B cell (primary cell): ENCODE measurements around the gene SLC35F3. TPM values are rescaled to one million over a fixed set of nuclear protein-coding genes. Genes with fewer than 3 reads are reported as not detected.

Source experiments
- ATAC-seq: fragments of 200-7000 bp; cut with Tn5 transposase; one replicate; pipeline ENCODE4 v1.10.0; 2021; ENCODE audit warnings: low read depth, mild to moderate bottlenecking, moderate number of reproducible peaks, moderate library complexity
- CTCF ChIA-PET: fragments of 350-600 bp; sonication (Branson Sonifier 250); formaldehyde crosslinking; loops from one replicate; lab custom pipeline; 2021; ENCODE audit warnings: antibody characterized with exemption, inconsistent platforms; lab: Charles Lee
- POLR2A ChIA-PET: fragments of 350-600 bp; sonication (Branson Sonifier 250); formaldehyde crosslinking; loops from one replicate; lab custom pipeline; 2021; ENCODE audit warnings: antibody characterized with exemption; lab: Charles Lee
- DNase-seq: peaks from one replicate; pipeline ENCODE4 v3.0.0; 2013
- H2AFZ ChIP-seq: 2 replicates; pipeline ENCODE4 v1.6.1; 2012; ENCODE audit warnings: mild to moderate bottlenecking, low read depth, low read length; ENCODE audit not compliant: insufficient read depth, poor library complexity, severe bottlenecking
- H3K27ac ChIP-seq, 2 donors: 1 replicate in 1 of 2; 2 replicates in 1 of 2; pipeline ENCODE4 v1.5.1; 2012 to 2013; ENCODE audit warnings: low read length in 2 of 2, mild to moderate bottlenecking in 2 of 2, moderate library complexity in 1 of 2
- H3K27me3 ChIP-seq, 4 experiments: fragments of 200-600 bp in 1 of 4; sonication (generic) in 1 of 4; replicated peaks in 1 of 4; 1 replicate in 2 of 4; 2 replicates in 2 of 4; pipeline versions ENCODE4 v1.6.1 to v1.7.0; 2013 to 2016; ENCODE audit warnings: low read length in 3 of 4, mild to moderate bottlenecking in 2 of 4, mixed read lengths in 1 of 4, moderate library complexity in 1 of 4; ENCODE audit not compliant: insufficient read depth in 4 of 4, control insufficient read depth in 3 of 4; ENCODE audit errors: control extremely low read depth in 1 of 4
- H3K36me3 ChIP-seq, 2 experiments: replicated peaks in 1 of 2; 1 replicate in 1 of 2; 2 replicates in 1 of 2; pipeline versions ENCODE4 v1.6.1 to v1.7.1; 2013; ENCODE audit warnings: low read length in 1 of 2; ENCODE audit not compliant: insufficient read depth in 2 of 2, control insufficient read depth in 1 of 2; ENCODE audit errors: control extremely low read depth in 1 of 2, extremely low read depth in 1 of 2
- H3K4me1 ChIP-seq, 2 donors: fragments of 200-600 bp in 1 of 2; sonication (generic) in 1 of 2; 1 replicate in 1 of 2; 2 replicates in 1 of 2; pipeline versions ENCODE4 v1.5.1 to v1.6.1; 2013 to 2017; ENCODE audit warnings: low read length in 2 of 2; ENCODE audit not compliant: control insufficient read depth in 2 of 2, insufficient read depth in 2 of 2
- H3K4me2 ChIP-seq: replicated peaks from 2 replicates; pipeline ENCODE3; 2012; ENCODE audit warnings: mild to moderate bottlenecking, low read depth, low read length; ENCODE audit not compliant: poor library complexity, severe bottlenecking
- H3K4me3 ChIP-seq, 5 experiments: fragments of 200-600 bp in 1 of 5; sonication (generic) in 1 of 5; 1 replicate in 3 of 5; 2 replicates in 2 of 5; pipeline versions ENCODE4 v1.5.1 to v1.7.0; 2011 to 2016; ENCODE audit warnings: low read length in 4 of 5, mild to moderate bottlenecking in 4 of 5, low read depth in 2 of 5, control low read depth in 1 of 5, moderate library complexity in 1 of 5; ENCODE audit not compliant: insufficient read depth in 1 of 5; ENCODE audit errors: control extremely low read depth in 1 of 5, extremely low read depth in 1 of 5
- H3K79me2 ChIP-seq: fragments of 200-600 bp; sonication (generic); one replicate; pipeline ENCODE4 v1.6.0; 2016; ENCODE audit warnings: low read length; ENCODE audit not compliant: control insufficient read depth, insufficient read depth
- H3K9ac ChIP-seq: fragments of 200-600 bp; sonication (generic); 2 replicates; pipeline ENCODE4 v1.6.1; 2017; ENCODE audit warnings: mild to moderate bottlenecking, low read length, moderate library complexity
- H3K9me3 ChIP-seq, 3 donors: one replicate each; pipeline versions ENCODE4 v1.6.1 to v1.7.1; 2013; ENCODE audit warnings: low read length in 2 of 3; ENCODE audit not compliant: control insufficient read depth in 2 of 3, insufficient read depth in 1 of 3; ENCODE audit errors: control extremely low read depth in 1 of 3
- H4K20me1 ChIP-seq: 2 replicates; pipeline ENCODE4 v1.6.0; 2012; ENCODE audit warnings: mild to moderate bottlenecking, low read length; ENCODE audit not compliant: insufficient read depth, control insufficient read depth, poor library complexity, severe bottlenecking
- H3K27ac Mint-ChIP-seq: one replicate; pipeline ENCODE4 v1.8.0; 2021; ENCODE audit warnings: mixed read lengths
- H3K27me3 Mint-ChIP-seq: one replicate; pipeline ENCODE4 v1.8.0; 2021; ENCODE audit warnings: mixed read lengths
- H3K4me1 Mint-ChIP-seq: one replicate; pipeline ENCODE4 v1.8.0; 2021; ENCODE audit warnings: mixed read lengths
- H3K4me3 Mint-ChIP-seq: one replicate; pipeline ENCODE4 v1.8.0; 2021; ENCODE audit warnings: mixed read lengths
- H3K9me3 Mint-ChIP-seq: one replicate; pipeline ENCODE4 v1.8.0; 2022; ENCODE audit warnings: mixed read lengths; ENCODE audit not compliant: insufficient read depth
- EZH2 ChIP-seq: IDR thresholded peaks from 2 replicates; pipeline ENCODE4 v1.6.1; 2012; ENCODE audit warnings: borderline replicate concordance, low read depth, mild to moderate bottlenecking, moderate library complexity, low read length; ENCODE audit not compliant: insufficient read depth, poor library complexity, severe bottlenecking
- WGBS: methylation state at CpG from one replicate; pipeline ENCODE4 v1.1.5; 2013; ENCODE audit warnings: missing lambda C conversion rate; ENCODE audit not compliant: insufficient coverage; 5-methylcytosine and 5-hydroxymethylcytosine counted together
- intact Hi-C: fragments of 100-400 bp; cut with micrococcal nuclease; formaldehyde crosslinking; loops from one replicate; pipeline ENCODE4 v1.10.0; 2022
- polyA plus RNA-seq: library from polyadenylated mRNA; depleted of rRNA; stranded (reverse); fragments of >200 nt; gene quantifications from 2 replicates; pipeline ENCODE4 v1.2.3, GENCODE V29; 2012
- total RNA-seq, 2 donors: library from RNA; stranded (reverse); fragments of 120-200 nt in 1 of 2; gene quantifications; 1 replicate in 1 of 2; 2 replicates in 1 of 2; pipeline versions ENCODE4 v1.2.3 to v1.2.4, GENCODE V29; 2013 to 2022
- TF ChIP-seq, protein P1 (sequence below): fragments of 200-600 bp; IDR thresholded peaks from one replicate; pipeline ENCODE4 v1.8.0; 2022; ENCODE audit warnings: antibody characterized with exemption, mild to moderate bottlenecking

The SLC35F3 gene
- total and polyA plus RNA-seq, 2 donors (not counting 1 experiment from before 2014, with no cell fraction given), result not detected

DNA sequence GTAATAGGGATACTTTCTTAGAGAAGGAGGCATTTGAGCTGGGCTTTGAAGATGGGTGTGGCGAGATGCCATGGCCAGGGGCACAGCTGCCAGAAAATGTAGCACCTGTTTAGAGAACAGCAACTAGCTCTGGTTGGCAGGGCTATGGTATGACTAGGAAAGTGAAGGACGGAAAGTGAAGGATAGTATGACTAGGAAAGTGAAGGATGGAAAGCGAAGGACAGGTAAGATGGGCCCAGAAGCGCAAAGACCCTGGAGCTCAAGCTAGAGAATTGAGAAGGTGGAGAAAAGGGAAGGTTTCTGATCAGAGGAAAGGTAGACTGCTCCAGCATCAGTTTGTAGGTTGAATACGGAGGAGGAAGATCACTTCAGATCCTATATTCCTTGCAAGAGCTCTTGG lies 205.4 kb downstream of the SLC35F3 start:
- 90% methylated on average over 5 of the region's 5 CpGs for whole genome bisulfite sequencing
- DNase-seq, result no peak
- ChIA-PET POLR2A (no interaction called here), CTCF (no interaction called here)
- Histone ChIP-seq H3K27me3 (peaks cover 0 to 5% (median 0%) of the 10 kb centered on the region in 4 experiments), H3K36me3 (no peaks in the 10 kb centered on the region), H3K79me2 (no peaks in the 10 kb centered on the region), H3K4me2 (no peak overlapping the region), H3K27ac (no peak overlapping the region), H3K9me3 (peaks cover 0 to 1% (median 0%) of the 10 kb centered on the region in 3 donors), H3K9ac (no peak overlapping the region), H3K4me1 (peaks cover 0 to 3% of the 10 kb centered on the region in 2 donors), H2AFZ (no peak overlapping the region), H4K20me1 (no peaks in the 10 kb centered on the region), H3K4me3 (no peak overlapping the region)
- no peaks in the 10 kb centered on the region for H3K9me3 Mint-ChIP-seq
- intact Hi-C loops, result loop anchor here (5.0 kb wide), 1 partner anchor 1307 kb away; no protein-coding TSS in a partner anchor
- TF ChIP-seq, protein P1, sequence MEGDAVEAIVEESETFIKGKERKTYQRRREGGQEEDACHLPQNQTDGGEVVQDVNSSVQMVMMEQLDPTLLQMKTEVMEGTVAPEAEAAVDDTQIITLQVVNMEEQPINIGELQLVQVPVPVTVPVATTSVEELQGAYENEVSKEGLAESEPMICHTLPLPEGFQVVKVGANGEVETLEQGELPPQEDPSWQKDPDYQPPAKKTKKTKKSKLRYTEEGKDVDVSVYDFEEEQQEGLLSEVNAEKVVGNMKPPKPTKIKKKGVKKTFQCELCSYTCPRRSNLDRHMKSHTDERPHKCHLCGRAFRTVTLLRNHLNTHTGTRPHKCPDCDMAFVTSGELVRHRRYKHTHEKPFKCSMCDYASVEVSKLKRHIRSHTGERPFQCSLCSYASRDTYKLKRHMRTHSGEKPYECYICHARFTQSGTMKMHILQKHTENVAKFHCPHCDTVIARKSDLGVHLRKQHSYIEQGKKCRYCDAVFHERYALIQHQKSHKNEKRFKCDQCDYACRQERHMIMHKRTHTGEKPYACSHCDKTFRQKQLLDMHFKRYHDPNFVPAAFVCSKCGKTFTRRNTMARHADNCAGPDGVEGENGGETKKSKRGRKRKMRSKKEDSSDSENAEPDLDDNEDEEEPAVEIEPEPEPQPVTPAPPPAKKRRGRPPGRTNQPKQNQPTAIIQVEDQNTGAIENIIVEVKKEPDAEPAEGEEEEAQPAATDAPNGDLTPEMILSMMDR, result no peak
- TF ChIP-seq EZH2, result no peak
- H3K4me1 Mint-ChIP-seq, result peaks cover 1% of the 10 kb centered on the region
- no peak for ATAC-seq
- no peak overlapping the region for H3K4me3 Mint-ChIP-seq
- peaks cover 8% of the 10 kb centered on the region for H3K27me3 Mint-ChIP-seq
- H3K27ac Mint-ChIP-seq, result no peak overlapping the region

DNA sequence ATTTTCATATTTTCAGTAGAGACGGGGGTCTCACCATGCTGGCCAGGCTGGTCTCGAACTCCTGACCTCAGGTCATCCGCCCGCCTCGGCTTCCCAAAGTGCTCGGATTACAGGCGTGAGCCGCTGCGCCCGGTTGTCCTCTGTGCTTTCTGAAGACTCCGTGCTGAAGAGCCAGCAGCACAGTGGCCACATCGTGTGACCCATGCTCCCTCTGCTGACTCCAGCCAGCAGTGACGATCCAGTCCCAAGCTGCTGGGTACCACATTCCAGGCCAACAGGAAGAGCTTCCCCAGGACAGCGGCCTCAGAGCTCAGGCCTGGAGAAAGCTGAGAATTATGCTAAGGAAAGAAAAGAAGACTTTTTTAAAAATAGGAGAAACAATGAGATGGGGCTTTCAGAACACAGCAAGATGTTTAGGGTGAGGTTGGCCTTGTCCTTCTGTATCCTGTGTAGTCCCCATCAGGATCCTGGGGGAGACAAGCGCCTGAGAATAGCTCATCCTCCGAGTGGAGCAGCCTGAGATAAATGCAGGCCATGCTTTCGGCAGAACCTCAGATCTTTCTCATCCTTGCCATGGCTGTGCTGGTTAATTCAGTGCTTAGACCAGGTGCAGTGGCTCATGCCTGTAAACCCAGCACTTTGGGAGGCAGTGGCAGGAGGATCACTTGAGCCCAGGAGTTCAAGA lies 207.1 kb downstream of the SLC35F3 start:
- Histone ChIP-seq H3K79me2 (no peaks in the 10 kb centered on the region), H3K36me3 (no peaks in the 10 kb centered on the region), H3K27ac (no peak overlapping the region), H3K9me3 (no peaks in the 10 kb centered on the region), H2AFZ (no peak overlapping the region), H3K27me3 (peaks cover 0 to 2% (median 0%) of the 10 kb centered on the region in 4 experiments), H3K4me1 (peaks cover 0 to 4% of the 10 kb centered on the region in 2 donors), H3K9ac (no peak overlapping the region), H3K4me2 (no peak overlapping the region), H4K20me1 (no peaks in the 10 kb centered on the region), H3K4me3 (no peak overlapping the region)
- Mint-ChIP-seq H3K9me3 (no peaks in the 10 kb centered on the region), H3K27me3 (peaks cover 14% of the 10 kb centered on the region), H3K27ac (no peak overlapping the region), H3K4me3 (no peak overlapping the region), H3K4me1 (peaks cover 5% of the 10 kb centered on the region)
- DNase-seq, result no peak
- CTCF ChIA-PET, result no interaction called here
- TF ChIP-seq, protein P1, result no peak
- TF ChIP-seq EZH2, result no peak
- 71% methylated on average over 16 of the region's 17 CpGs for WGBS
- POLR2A ChIA-PET, result no interaction called here
- ATAC-seq, result no peak
- intact Hi-C loops, result loop anchor here (5.0 kb wide), 1 partner anchor 1306 kb away; no protein-coding TSS in a partner anchor
